Smooth muscle cell (in vitro differentiated cells): Measurements from ENCODE around the gene WBP2. TPM values are rescaled to one million over a fixed set of nuclear protein-coding genes. Genes with fewer than 3 reads are reported as not detected.

Source experiments
- DNase-seq: peaks from one replicate; lab custom pipeline; 2025; ENCODE audit not compliant: unreplicated experiment; lab: John Stamatoyannopoulos, UW
- H2AFZ ChIP-seq: fragments of 200-600 bp; sonication (generic); 2 replicates; pipeline ENCODE4 v1.6.0; 2016; ENCODE audit warnings: antibody characterized with exemption, low read depth, mild to moderate bottlenecking
- H3F3A ChIP-seq: fragments of 200-600 bp; sonication (generic); 2 replicates; pipeline ENCODE4 v1.6.0; 2017; ENCODE audit warnings: antibody characterized with exemption, low read depth
- H3K27ac ChIP-seq: fragments of 200-600 bp; sonication (generic); 2 replicates; pipeline ENCODE4 v1.5.1; 2016; ENCODE audit warnings: low read depth, mild to moderate bottlenecking
- H3K27me3 ChIP-seq: fragments of 200-600 bp; sonication (generic); 2 replicates; pipeline ENCODE4 v1.6.1; 2016; ENCODE audit warnings: low read depth, mild to moderate bottlenecking
- H3K36me3 ChIP-seq: fragments of 200-600 bp; sonication (generic); 2 replicates; pipeline ENCODE4 v1.5.1; 2016; ENCODE audit warnings: low read depth
- H3K4me1 ChIP-seq: fragments of 200-600 bp; sonication (generic); 2 replicates; pipeline ENCODE4 v1.5.1; 2016; ENCODE audit warnings: low read depth
- H3K4me2 ChIP-seq: fragments of 200-600 bp; sonication (generic); 2 replicates; pipeline ENCODE4 v1.6.0; 2016; ENCODE audit warnings: mild to moderate bottlenecking
- H3K4me3 ChIP-seq: fragments of 200-600 bp; sonication (generic); 2 replicates; pipeline ENCODE4 v1.5.1; 2016; ENCODE audit warnings: mild to moderate bottlenecking
- H3K79me2 ChIP-seq: fragments of 200-600 bp; sonication (generic); 2 replicates; pipeline ENCODE4 v1.6.0; 2016; ENCODE audit warnings: low read depth, mild to moderate bottlenecking
- H3K9ac ChIP-seq: fragments of 200-600 bp; sonication (generic); 2 replicates; pipeline ENCODE4 v1.6.0; 2016; ENCODE audit warnings: low read depth
- H3K9me3 ChIP-seq: fragments of 200-600 bp; sonication (generic); replicated peaks from 2 replicates; pipeline ENCODE4 v1.5.1; 2016; ENCODE audit warnings: low read depth
- H4K20me1 ChIP-seq: fragments of 200-600 bp; sonication (generic); 2 replicates; pipeline ENCODE4 v1.6.0; 2016; ENCODE audit warnings: low read depth
- CTCF ChIP-seq: fragments of 200-600 bp; sonication (generic); IDR thresholded peaks from 2 replicates; pipeline ENCODE4 v1.5.1; 2017; ENCODE audit warnings: borderline replicate concordance, mild to moderate bottlenecking, antibody characterized with exemption; ENCODE audit not compliant: insufficient read depth, poor library complexity, severe bottlenecking
- WGBS: methylation state at CpG from one replicate; pipeline ENCODE4 v1.1.7; 2016; ENCODE audit warnings: low lambda C conversion rate; 5-methylcytosine and 5-hydroxymethylcytosine counted together
- polyA plus RNA-seq: library from polyadenylated mRNA; unstranded; fragments of >200 nt; fragmentation: Nextera tagmentation; extraction: Ambion mirVana; gene quantifications from 2 replicates; pipeline ENCODE4 v1.2.1, GENCODE V29; 2016
- total RNA-seq: library from RNA; depleted of rRNA; stranded (reverse); fragments of >200 nt; gene quantifications from 2 replicates; pipeline ENCODE4 v1.2.3, GENCODE V29; 2014

WBP2 gene
- total and polyA plus RNA-seq, 2 experiments from 2014 or later: 26.4 to 91.4 TPM

- 6% methylated on average over 67 of the region's 87 CpGs for WGBS
- peak within 1 kb of the TSS; percentile 77 for H3K9ac ChIP-seq
These were observed 23.3 kb upstream of the WBP2 start, which contains the start of gene TRIM47 for GRCh38 chr17:75878174-75878998. Gene TRIM47, minus strand, starts transcription at chr17:75878581. Its CDS starts 33 bp downstream, at chr17:75878548.

GRCh38 chr17:75877752-75878173 lies 22.6 kb upstream of the WBP2 start:
- no peaks in the 10 kb centered on the region for H3K36me3 ChIP-seq
- 1% methylated on average over 54 of the region's 56 CpGs for WGBS
- no peaks in the 10 kb centered on the region for H3K79me2 ChIP-seq
- no peaks in the 10 kb centered on the region for H3K27me3 ChIP-seq
- peak overlapping the region; percentile 88 for H3K4me2 ChIP-seq
- no peaks in the 10 kb centered on the region for H3K9me3 ChIP-seq
- no peaks in the 10 kb centered on the region for H4K20me1 ChIP-seq
- peak; percentile 35 for TF ChIP-seq CTCF
- peak overlapping the region; percentile 52 for H3K4me3 ChIP-seq
- peak overlapping the region; percentile 77 for H3K9ac ChIP-seq
- peaks cover 11% of the 10 kb centered on the region for H3K4me1 ChIP-seq
- H2AFZ ChIP-seq: peak overlapping the region; percentile 40
- H3K27ac ChIP-seq: peak overlapping the region; percentile 88
- DNase-seq: peak; percentile 62
- H3F3A ChIP-seq: peaks cover 16% of the 10 kb centered on the region

More at GRCh38 chr17:75878174-75878998, 23.3 kb upstream of the WBP2 start, which contains the start of gene TRIM47:
- Histone ChIP-seq H3K27me3 (no peaks in the 10 kb centered on the region), H3F3A (peaks cover 16% of the 10 kb centered on the region), H3K4me3 (peak within 1 kb of the TSS; percentile 52), H3K9me3 (no peaks in the 10 kb centered on the region), H3K79me2 (no peaks in the 10 kb centered on the region), H3K4me2 (peak within 1 kb of the TSS; percentile 88), H3K4me1 (peaks cover 11% of the 10 kb centered on the region), H4K20me1 (no peaks in the 10 kb centered on the region), H3K36me3 (no peaks in the 10 kb centered on the region), H2AFZ (peak within 1 kb of the TSS; percentile 40), H3K27ac (peak within 1 kb of the TSS; percentile 88)
- peak; percentile 15 for TF ChIP-seq CTCF
- peak; percentile 55 for DNase-seq

- Histone ChIP-seq H3K36me3 (no peaks in the 10 kb centered on the region), H2AFZ (peak overlapping the region; percentile 40), H3K4me3 (peak overlapping the region; percentile 52), H3K27me3 (no peaks in the 10 kb centered on the region), H3K27ac (peak overlapping the region; percentile 88), H4K20me1 (no peaks in the 10 kb centered on the region), H3K4me2 (peak overlapping the region; percentile 88), H3K9ac (peak overlapping the region; percentile 77), H3K4me1 (peaks cover 11% of the 10 kb centered on the region), H3F3A (peaks cover 16% of the 10 kb centered on the region), H3K9me3 (no peaks in the 10 kb centered on the region), H3K79me2 (no peaks in the 10 kb centered on the region)
- peak; percentile 84 for DNase-seq
- no peak for TF ChIP-seq CTCF
- WGBS: 11% methylated on average over 37 of the region's 41 CpGs
These were observed 22.0 kb upstream of the WBP2 start for GRCh38 chr17:75876938-75877751.
